Fibroblast of lung (primary cell): ENCODE measurements around the gene HOXD9. TPM values are rescaled to one million over a fixed set of nuclear protein-coding genes. Genes with fewer than 3 reads are reported as not detected.

Source experiments
- DNase-seq, 2 donors: peaks; one replicate each; pipeline versions ENCODE4 v3.0.0 to v3.0.0-alpha.2; 2010; ENCODE audit warnings: low read depth in 2 of 2
- H2AFZ ChIP-seq: 2 replicates; pipeline ENCODE4 v1.5.1; 2012; ENCODE audit warnings: low read length, control low read depth, inconsistent platforms
- H3K27ac ChIP-seq: 2 replicates; pipeline ENCODE4 v1.5.1; 2011; ENCODE audit warnings: low read length, control low read depth; ENCODE audit not compliant: insufficient read depth
- H3K27me3 ChIP-seq: 2 replicates; pipeline ENCODE4 v1.5.1; 2011; ENCODE audit warnings: mild to moderate bottlenecking, low read length; ENCODE audit not compliant: control insufficient read depth, insufficient read depth
- H3K36me3 ChIP-seq: 2 replicates; pipeline ENCODE4 v1.5.1; 2011; ENCODE audit warnings: low read length; ENCODE audit not compliant: control insufficient read depth, insufficient read depth
- H3K4me1 ChIP-seq: 2 replicates; pipeline ENCODE4 v1.5.1; 2011; ENCODE audit warnings: low read length; ENCODE audit not compliant: control insufficient read depth, insufficient read depth; ENCODE audit errors: extremely low read depth
- H3K4me2 ChIP-seq: 2 replicates; pipeline ENCODE4 v1.5.1; 2011; ENCODE audit warnings: low read length, control low read depth; ENCODE audit not compliant: insufficient read depth; ENCODE audit errors: extremely low read depth
- H3K4me3 ChIP-seq, 4 experiments: fragments of 200-600 bp in 1 of 4; sonication (generic) in 1 of 4; replicated peaks in 1 of 4; 2 replicates each; pipeline ENCODE4 v1.5.1; 2011 to 2016; ENCODE audit warnings: low read length in 4 of 4, low read depth in 3 of 4, mild to moderate bottlenecking in 3 of 4, control low read depth in 2 of 4, inconsistent platforms in 1 of 4, mixed read lengths in 1 of 4; ENCODE audit not compliant: insufficient read depth in 1 of 4; ENCODE audit errors: control extremely low read depth in 1 of 4
- H3K79me2 ChIP-seq: 2 replicates; pipeline ENCODE4 v1.5.1; 2012; ENCODE audit warnings: mild to moderate bottlenecking, low read length, inconsistent platforms; ENCODE audit not compliant: control insufficient read depth, insufficient read depth
- H3K9ac ChIP-seq: 2 replicates; pipeline ENCODE4 v1.5.1; 2011; ENCODE audit warnings: mild to moderate bottlenecking, low read length, control low read depth; ENCODE audit not compliant: insufficient read depth
- H3K9me3 ChIP-seq: 2 replicates; pipeline ENCODE4 v1.5.1; 2012; ENCODE audit warnings: low read depth, low read length; ENCODE audit not compliant: control insufficient read depth, insufficient read depth
- H4K20me1 ChIP-seq: 2 replicates; pipeline ENCODE4 v1.5.1; 2011; ENCODE audit warnings: low read length; ENCODE audit not compliant: control insufficient read depth, insufficient read depth; ENCODE audit errors: extremely low read depth
- CTCF ChIP-seq, 2 donors: IDR thresholded peaks in 1 of 2; conservative IDR thresholded peaks in 1 of 2; 1 replicate in 1 of 2; 2 replicates in 1 of 2; pipeline ENCODE4 v1.5.1; 2011 to 2012; ENCODE audit warnings: low read length in 2 of 2, control low read depth in 1 of 2, inconsistent platforms in 1 of 2, low read depth in 1 of 2, mild to moderate bottlenecking in 1 of 2
- EZH2 ChIP-seq: IDR thresholded peaks from 2 replicates; pipeline ENCODE4 v1.5.1; 2012; ENCODE audit warnings: low read length, control low read depth, mild to moderate bottlenecking; ENCODE audit errors: missing control alignments
- polyA plus RNA-seq, 2 donors: library from polyadenylated mRNA; depleted of rRNA in 1 of 2; stranded (reverse) in 1 of 2; unstranded in 1 of 2; fragments of >200 nt; gene quantifications; 2 replicates each; pipeline ENCODE4 v1.2.1, GENCODE V29; 2011 to 2012; ENCODE audit warnings: missing spikeins in 1 of 2
- total RNA-seq: library from RNA; depleted of rRNA; stranded (reverse); fragments of >200 nt; gene quantifications from 2 replicates; pipeline ENCODE4 v1.2.1, GENCODE V29; 2014

HOXD9 gene
- total and polyA plus RNA-seq, 2 donors (not counting 1 experiment from before 2014, with no cell fraction given) = not detected

GRCh38 chr2:176124110-176124946 lies 1.8 kb downstream of the HOXD9 start:
- Histone ChIP-seq H3K4me2 (no peak overlapping the region), H2AFZ (no peak overlapping the region), H3K79me2 (no peaks in the 10 kb centered on the region), H3K9ac (no peak overlapping the region), H3K36me3 (no peaks in the 10 kb centered on the region), H3K4me1 (no peaks in the 10 kb centered on the region), H4K20me1 (no peaks in the 10 kb centered on the region), H3K27ac (no peak overlapping the region), H3K4me3 (no peak overlapping the region), H3K27me3 (peaks cover 83% of the 10 kb centered on the region), H3K9me3 (no peaks in the 10 kb centered on the region)
- DNase-seq = no peak
- TF ChIP-seq CTCF (conservative IDR thresholded peaks at IDR 0.05 in 1 of 2, IDR thresholded peaks at IDR 0.05 in 1 of 2; ENCODE audit: low read depth in 1 of 2, low read length in 2 of 2) (no peak), EZH2 (no peak)

- H3K4me2 ChIP-seq = no peak overlapping the region
- no peak for DNase-seq
- peaks cover 80% of the 10 kb centered on the region for H3K27me3 ChIP-seq
- H2AFZ ChIP-seq = no peak overlapping the region
- H3K27ac ChIP-seq = no peak overlapping the region
- no peaks in the 10 kb centered on the region for H3K4me1 ChIP-seq
- no peak for TF ChIP-seq EZH2
- H3K79me2 ChIP-seq = no peaks in the 10 kb centered on the region
- no peak overlapping the region for H3K9ac ChIP-seq
- no peak overlapping the region for H3K4me3 ChIP-seq
- no peaks in the 10 kb centered on the region for H3K36me3 ChIP-seq
- no peaks in the 10 kb centered on the region for H4K20me1 ChIP-seq
- no peaks in the 10 kb centered on the region for H3K9me3 ChIP-seq
Observed at GRCh38 chr2:176124947-176125771, 2.6 kb downstream of the HOXD9 start.

- Histone ChIP-seq H3K27ac (no peak overlapping the region), H3K27me3 (peaks cover 79% of the 10 kb centered on the region), H3K4me2 (no peak overlapping the region), H3K9ac (no peak overlapping the region), H3K79me2 (no peaks in the 10 kb centered on the region), H4K20me1 (no peaks in the 10 kb centered on the region), H3K36me3 (no peaks in the 10 kb centered on the region), H3K9me3 (no peaks in the 10 kb centered on the region), H2AFZ (no peak overlapping the region), H3K4me1 (no peaks in the 10 kb centered on the region), H3K4me3 (no peak overlapping the region)
- DNase-seq = no peak
- no peak for TF ChIP-seq CTCF (conservative IDR thresholded peaks at IDR 0.05 in 1 of 2, IDR thresholded peaks at IDR 0.05 in 1 of 2; ENCODE audit: low read depth in 1 of 2, low read length in 2 of 2)
- TF ChIP-seq EZH2 = no peak
Observed at GRCh38 chr2:176125772-176126054, 3.2 kb downstream of the HOXD9 start.
